AG04450 (cell line): ENCODE data around the gene FAM219A. TPM values are rescaled to one million over a fixed set of nuclear protein-coding genes. Genes with fewer than 3 reads are reported as not detected.

Experiments used
- CTCF ChIA-PET: fragments of 300-600, 350-600 bp; formaldehyde crosslinking; extraction: SDS; loops from one replicate; lab custom pipeline; 2022; ENCODE audit warnings: antibody characterized with exemption, inconsistent platforms; lab: Charles Lee
- POLR2A ChIA-PET: fragments of 350-600 bp; formaldehyde crosslinking; extraction: SDS; loops from one replicate; lab custom pipeline; 2021; ENCODE audit warnings: antibody characterized with exemption, inconsistent platforms; lab: Yijun Ruan, JAX
- DNase-seq: peaks from one replicate; pipeline ENCODE4 v3.0.0-alpha.2; 2011; ENCODE audit warnings: low read depth, low spot score
- H3K27ac ChIP-seq: one replicate; pipeline ENCODE4 v1.5.1; 2012; ENCODE audit warnings: low read depth, low read length, control low read depth
- H3K27me3 ChIP-seq: one replicate; pipeline ENCODE4 v1.6.0; 2012; ENCODE audit warnings: low read length; ENCODE audit not compliant: control insufficient read depth, insufficient read depth
- H3K4me3 ChIP-seq: 2 replicates; pipeline ENCODE4 v1.5.1; 2011; ENCODE audit warnings: mild to moderate bottlenecking, low read depth, low read length, control low read depth
- H3K9me3 ChIP-seq: 2 replicates; pipeline ENCODE4 v1.5.1; 2012; ENCODE audit warnings: low read length; ENCODE audit not compliant: control insufficient read depth, insufficient read depth
- polyA plus RNA-seq: library from polyadenylated mRNA; depleted of rRNA; stranded (reverse); fragments of >200 nt; gene quantifications from 2 replicates; pipeline ENCODE4 v1.2.3, GENCODE V29; 2011
- TF ChIP-seq, protein P1 (sequence below): IDR thresholded peaks from 2 replicates; pipeline ENCODE4 v1.5.1; 2011; ENCODE audit warnings: low read depth, low read length, control low read depth, inconsistent platforms

Gene FAM219A
- polyA plus RNA-seq, 1 experiment = 8.0 TPM

GRCh38 chr9:34378376-34379060 is 79.9 kb downstream of the FAM219A start:
- Histone ChIP-seq H3K9me3 (no peaks in the 10 kb centered on the region; the same call in 1 of the 2 replicates), H3K27ac (no peak overlapping the region), H3K27me3 (peaks cover 14% of the 10 kb centered on the region), H3K4me3 (no peak overlapping the region)
- ChIA-PET POLR2A (interaction anchor here (0.5 kb wide), 1 partner anchor 337 kb away, joined by 6 read pairs; no protein-coding TSS in a partner anchor), CTCF (interaction anchor here (0.5 to 6.5 kb wide), 25 partner anchors 8 to 442 kb away, joined by 3 to 59 read pairs (median 3); no protein-coding TSS in a partner anchor)
- TF ChIP-seq, protein P1, sequence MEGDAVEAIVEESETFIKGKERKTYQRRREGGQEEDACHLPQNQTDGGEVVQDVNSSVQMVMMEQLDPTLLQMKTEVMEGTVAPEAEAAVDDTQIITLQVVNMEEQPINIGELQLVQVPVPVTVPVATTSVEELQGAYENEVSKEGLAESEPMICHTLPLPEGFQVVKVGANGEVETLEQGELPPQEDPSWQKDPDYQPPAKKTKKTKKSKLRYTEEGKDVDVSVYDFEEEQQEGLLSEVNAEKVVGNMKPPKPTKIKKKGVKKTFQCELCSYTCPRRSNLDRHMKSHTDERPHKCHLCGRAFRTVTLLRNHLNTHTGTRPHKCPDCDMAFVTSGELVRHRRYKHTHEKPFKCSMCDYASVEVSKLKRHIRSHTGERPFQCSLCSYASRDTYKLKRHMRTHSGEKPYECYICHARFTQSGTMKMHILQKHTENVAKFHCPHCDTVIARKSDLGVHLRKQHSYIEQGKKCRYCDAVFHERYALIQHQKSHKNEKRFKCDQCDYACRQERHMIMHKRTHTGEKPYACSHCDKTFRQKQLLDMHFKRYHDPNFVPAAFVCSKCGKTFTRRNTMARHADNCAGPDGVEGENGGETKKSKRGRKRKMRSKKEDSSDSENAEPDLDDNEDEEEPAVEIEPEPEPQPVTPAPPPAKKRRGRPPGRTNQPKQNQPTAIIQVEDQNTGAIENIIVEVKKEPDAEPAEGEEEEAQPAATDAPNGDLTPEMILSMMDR = no peak
- DNase-seq = no peak

- ChIA-PET POLR2A (interaction anchor here (0.6 to 1.2 kb wide), 2 partner anchors 199 to 213 kb away, joined by 3 to 5 read pairs; partner anchors contain the start of gene UBAP1), CTCF (interaction anchor here (1.0 to 6.5 kb wide), 3 partner anchors 27 to 257 kb away, joined by 3 to 59 read pairs (median 11); no protein-coding TSS in a partner anchor)
- Histone ChIP-seq H3K27me3 (peaks cover 22% of the 10 kb centered on the region), H3K27ac (no peak overlapping the region), H3K9me3 (peaks cover 4% of the 10 kb centered on the region), H3K4me3 (peak overlapping the region; percentile 75)
- TF ChIP-seq, protein P1 = no peak
- DNase-seq = no peak
Observed at GRCh38 chr9:34377404-34377746, 81.0 kb downstream of the FAM219A start.

- ChIA-PET CTCF (interaction anchor here (1.0 to 6.5 kb wide), 3 partner anchors 27 to 257 kb away, joined by 3 to 59 read pairs (median 11); no protein-coding TSS in a partner anchor), POLR2A (interaction anchor here (0.6 to 1.2 kb wide), 3 partner anchors 198 to 260 kb away, joined by 3 to 5 read pairs (median 5); partner anchors contain the start of gene UBAP1)
- Histone ChIP-seq H3K27ac (no peak within 1 kb of the TSS), H3K27me3 (peaks cover 28% of the 10 kb centered on the region), H3K4me3 (peak within 1 kb of the TSS; percentile 75), H3K9me3 (peaks cover 10% of the 10 kb centered on the region)
- peak; percentile 27 for DNase-seq
- TF ChIP-seq, protein P1 = no peak
Observed at GRCh38 chr9:34376596-34377403, 81.6 kb downstream of the FAM219A start, which contains the start of gene MYORG. TSS of gene MYORG (minus strand) at chr9:34376898. CDS start at chr9:34372943, 3,955 bp downstream.

DNA sequence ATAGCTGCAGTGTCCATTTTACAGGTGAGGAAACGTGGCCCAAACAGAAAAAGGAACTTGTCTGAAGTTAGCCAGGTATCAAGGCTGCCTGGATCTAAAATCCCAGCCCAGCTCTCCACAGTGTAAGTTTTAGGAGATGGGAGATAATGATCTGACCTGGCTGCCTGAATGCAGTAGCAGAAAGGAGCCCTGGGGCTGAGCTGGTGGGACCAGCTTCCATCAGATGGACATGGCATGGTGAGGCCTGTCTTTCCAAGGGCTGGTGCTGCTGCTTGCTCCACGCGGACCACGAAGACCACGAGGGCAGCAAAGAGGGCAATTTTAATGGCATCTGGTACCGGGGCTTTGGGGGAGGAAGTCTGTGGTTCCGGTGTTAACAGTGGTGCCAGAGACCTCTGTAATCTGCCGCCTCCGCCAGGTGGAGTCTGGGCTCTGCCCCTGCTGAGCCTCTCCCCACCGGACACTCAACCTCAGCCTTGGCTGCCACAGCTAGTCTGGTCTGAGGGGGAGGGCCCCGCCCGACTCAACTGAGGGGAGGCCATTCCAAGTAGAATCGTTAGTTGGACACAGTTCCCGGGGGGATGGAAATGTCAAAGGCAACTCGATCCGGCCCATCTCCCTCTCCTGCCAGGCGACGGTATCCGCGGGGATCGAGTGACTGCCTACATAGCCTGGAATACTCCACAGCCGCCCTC is 82.3 kb downstream of the FAM219A start:
- Histone ChIP-seq H3K9me3 (peaks cover 17% of the 10 kb centered on the region), H3K27ac (no peak overlapping the region), H3K4me3 (peak overlapping the region; percentile 75), H3K27me3 (peaks cover 34% of the 10 kb centered on the region)
- POLR2A ChIA-PET = interaction anchor here (1.2 kb wide), 1 partner anchor 197 kb away, joined by 3 read pairs; the partner anchor contains the start of gene UBAP1
- TF ChIP-seq, protein P1 = no peak
- CTCF ChIA-PET = interaction anchor here (2.1 to 6.5 kb wide), 3 partner anchors 28 to 43 kb away, joined by 11 to 59 read pairs (median 11); no protein-coding TSS in a partner anchor
- no peak for DNase-seq
